Heart left ventricle (tissue), 13 donors: ENCODE results near the gene UGT1A9.

Experiments
- POLR2A ChIP-seq, 2 donors: fragments of 450-650 bp; IDR thresholded peaks; one replicate each; pipeline ENCODE4 v1.6.1; 2017; ENCODE audit warnings: antibody characterized with exemption in 2 of 2, mild to moderate bottlenecking in 2 of 2, moderate library complexity in 2 of 2
- TF ChIP-seq, protein P1 (sequence below), 12 donors: fragments of 200-600 bp; sonication (generic) in 4 of 12; IDR thresholded peaks; one replicate each; pipeline versions ENCODE4 v1.5.0 to v1.8.0; 2018 to 2022; ENCODE audit warnings: antibody characterized with exemption in 12 of 12, mild to moderate bottlenecking in 5 of 12
- donor health status: ischemic (EF 13 %, LVEDD 7.1; RV severe dilation, severe dysfunction).
- donor health status: DM: no; HTN: yes; CAD: no.
- donor health status: DM: no; HTN: no; CAD: no.
- donor health status: ischemic (EF 25% LVEDD 6.9; RV normal size, moderate dysfunction).
- donor health status: ischemic (EF 25% LVEDD 5.7; RV mildly dilated, moderate dysfunction).
- donor health status: ischemic (EF 35%, LVEDD 5.7; RV mildly dilated, moderate dysfunction).
- donor health status: nonischemic (EF 11% LVEDD 7.7; RV severe dilation, severe dysfunction).
- donor health status: DM: yes; HTN: yes; CAD: no.
- donor health status: PGD.
- donor health status: ischemic (EF 29% LVEDD 5.4; RV normal size, mild dysfunction).
- donor health status: nonischemic (EF 23%, LVEDD 6.1; RV moderate dilation, normal function).

DNA sequence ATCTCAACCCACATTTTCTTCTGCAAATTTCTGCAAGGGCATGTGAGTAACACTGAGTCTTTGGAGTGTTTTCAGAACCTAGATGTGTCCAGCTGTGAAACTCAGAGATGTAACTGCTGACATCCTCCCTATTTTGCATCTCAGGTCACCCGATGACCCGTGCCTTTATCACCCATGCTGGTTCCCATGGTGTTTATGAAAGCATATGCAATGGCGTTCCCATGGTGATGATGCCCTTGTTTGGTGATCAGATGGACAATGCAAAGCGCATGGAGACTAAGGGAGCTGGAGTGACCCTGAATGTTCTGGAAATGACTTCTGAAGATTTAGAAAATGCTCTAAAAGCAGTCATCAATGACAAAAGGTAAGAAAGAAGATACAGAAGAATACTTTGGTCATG, 96.4 kb downstream of the UGT1A9 start:
- TF ChIP-seq, protein P1, sequence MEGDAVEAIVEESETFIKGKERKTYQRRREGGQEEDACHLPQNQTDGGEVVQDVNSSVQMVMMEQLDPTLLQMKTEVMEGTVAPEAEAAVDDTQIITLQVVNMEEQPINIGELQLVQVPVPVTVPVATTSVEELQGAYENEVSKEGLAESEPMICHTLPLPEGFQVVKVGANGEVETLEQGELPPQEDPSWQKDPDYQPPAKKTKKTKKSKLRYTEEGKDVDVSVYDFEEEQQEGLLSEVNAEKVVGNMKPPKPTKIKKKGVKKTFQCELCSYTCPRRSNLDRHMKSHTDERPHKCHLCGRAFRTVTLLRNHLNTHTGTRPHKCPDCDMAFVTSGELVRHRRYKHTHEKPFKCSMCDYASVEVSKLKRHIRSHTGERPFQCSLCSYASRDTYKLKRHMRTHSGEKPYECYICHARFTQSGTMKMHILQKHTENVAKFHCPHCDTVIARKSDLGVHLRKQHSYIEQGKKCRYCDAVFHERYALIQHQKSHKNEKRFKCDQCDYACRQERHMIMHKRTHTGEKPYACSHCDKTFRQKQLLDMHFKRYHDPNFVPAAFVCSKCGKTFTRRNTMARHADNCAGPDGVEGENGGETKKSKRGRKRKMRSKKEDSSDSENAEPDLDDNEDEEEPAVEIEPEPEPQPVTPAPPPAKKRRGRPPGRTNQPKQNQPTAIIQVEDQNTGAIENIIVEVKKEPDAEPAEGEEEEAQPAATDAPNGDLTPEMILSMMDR (IDR thresholded peaks at IDR 0.05), result no peak
- no peak for TF ChIP-seq POLR2A (IDR thresholded peaks at IDR 0.05)
